Transverse colon (tissue), 4 donors: ENCODE measurements around the gene MT1X. TPM values are rescaled to one million over a fixed set of nuclear protein-coding genes. Genes with fewer than 3 reads are reported as not detected.

Source experiments
- DNase-seq: peaks from one replicate; pipeline ENCODE4 v3.0.0-alpha.2; 2019
- H3K27ac ChIP-seq, 4 donors: fragments of 200-600 bp; sonication (generic); 2 replicates each; pipeline ENCODE4 v1.5.1; 2016 to 2018; ENCODE audit warnings: inconsistent platforms in 4 of 4
- H3K27me3 ChIP-seq: fragments of 200-600 bp; sonication (generic); 2 replicates; pipeline ENCODE4 v1.5.1; 2017; ENCODE audit warnings: inconsistent platforms
- H3K36me3 ChIP-seq, 4 donors: fragments of 200-600 bp; sonication (generic); 2 replicates each; pipeline ENCODE4 v1.5.1; 2017 to 2019; ENCODE audit warnings: inconsistent platforms in 4 of 4
- H3K4me1 ChIP-seq, 4 donors: fragments of 200-600 bp; sonication (generic); 2 replicates each; pipeline ENCODE4 v1.5.1; 2017 to 2020; ENCODE audit warnings: inconsistent platforms in 4 of 4
- H3K4me3 ChIP-seq, 4 donors: fragments of 200-600 bp; sonication (generic); 1 replicate in 1 of 4; 2 replicates in 3 of 4; pipeline versions ENCODE4 v1.5.1 to v1.6.1; 2017 to 2019; ENCODE audit warnings: inconsistent platforms in 4 of 4
- H3K9me3 ChIP-seq, 2 donors: fragments of 200-600 bp; sonication (generic); 2 replicates each; pipeline ENCODE4 v1.5.1; 2017 to 2019; ENCODE audit warnings: inconsistent platforms in 2 of 2
- EP300 ChIP-seq: sonication (generic); formaldehyde crosslinking; IDR thresholded peaks from one replicate; pipeline ENCODE4 v1.6.1; 2017; ENCODE audit warnings: antibody characterized with exemption, low read depth
- POLR2A ChIP-seq: fragments of 450-650 bp; IDR thresholded peaks from one replicate; pipeline ENCODE4 v1.6.1; 2016; ENCODE audit warnings: antibody characterized with exemption, mild to moderate bottlenecking, moderate library complexity
- POLR2AphosphoS5 ChIP-seq, 3 donors: sonication (generic); formaldehyde crosslinking; IDR thresholded peaks; one replicate each; pipeline ENCODE4 v1.6.1; 2016; ENCODE audit warnings: antibody characterized with exemption in 3 of 3
- WGBS, 2 donors: methylation state at CpG; one replicate each; pipeline ENCODE4 v1.1.5; 2018; ENCODE audit warnings: low coverage in 1 of 2; 5-methylcytosine and 5-hydroxymethylcytosine counted together
- in situ Hi-C, 4 donors: fragments of 200-750 bp; cut with MboI; loops; one replicate each; pipeline versions ENCODE4 v1.15.0 to v1.15.1; 2017; ENCODE audit warnings: low sequenced_read_pairs in 3 of 4, low pct_ligation_motif_present in 1 of 4, low pct_unique_long_range_greater_than_20kb in 1 of 4
- intact Hi-C: fragments of 100-400 bp; cut with DNase I; formaldehyde crosslinking; loops from one replicate; pipeline ENCODE4 v1.15.1; 2023; ENCODE audit warnings: low total_unique reads
- total RNA-seq, 4 donors: library from RNA; depleted of rRNA; stranded (reverse); fragments of >200 nt; gene quantifications; one replicate each; pipeline ENCODE4 v1.1.0, GENCODE V29; 2016
- TF ChIP-seq, protein P1 (sequence below), 5 experiments: fragments of 200-600 bp in 3 of 5; fragments of 450-650 bp in 2 of 5; sonication (generic) in 3 of 5; IDR thresholded peaks; 1 replicate in 2 of 5; 2 replicates in 3 of 5; pipeline ENCODE4 v1.5.1; 2016 to 2017; ENCODE audit warnings: antibody characterized with exemption in 5 of 5, inconsistent platforms in 3 of 5, mild to moderate bottlenecking in 2 of 5, moderate library complexity in 1 of 5

The MT1X gene
- total RNA-seq, 4 donors from 2014 or later = 40.4 to 784 (median 274) TPM

DNA sequence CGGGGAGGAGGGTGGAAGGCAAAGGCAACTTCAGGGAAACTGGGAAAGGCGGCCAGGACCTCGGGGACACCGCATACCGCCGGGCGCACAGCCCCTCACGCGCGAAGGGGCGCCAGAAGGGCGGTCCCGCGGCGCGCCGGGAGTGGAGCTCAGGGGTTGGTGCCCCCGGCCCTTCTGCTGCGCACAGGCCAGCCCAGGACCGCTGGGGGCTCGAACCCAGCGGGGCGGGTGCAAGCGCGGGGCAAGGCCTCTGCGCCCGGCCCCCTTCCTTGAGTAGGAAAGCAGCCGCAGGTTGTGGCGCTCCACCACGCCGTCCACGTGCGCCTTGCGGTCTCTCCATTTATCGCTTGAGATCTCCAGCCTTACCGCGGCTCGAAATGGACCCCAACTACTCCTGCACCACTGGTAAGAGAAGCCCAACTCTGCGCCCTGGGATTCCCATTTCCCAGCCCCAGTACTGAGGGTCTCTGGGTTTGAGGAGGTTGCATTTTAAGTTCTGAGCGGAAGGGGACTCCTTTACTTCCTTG, 46.8 kb upstream of the MT1X start:
- 28 to 57% methylated on average over 7 to 40 of the region's 40 CpGs for WGBS, 2 donors
- H3K27me3 ChIP-seq = peaks cover 84% of the 10 kb centered on the region
- in situ Hi-C loops = no loop called here
- peaks cover 14 to 44% (median 29%) of the 10 kb centered on the region in 4 donors for H3K4me1 ChIP-seq
- H3K27ac ChIP-seq = no peak overlapping the region
- H3K4me3 ChIP-seq = peak overlapping the region in 1 of 4 donors; percentile 27
- intact Hi-C loops = no loop called here
- no peak for TF ChIP-seq POLR2AphosphoS5 (IDR thresholded peaks at IDR 0.05)
- no peak for DNase-seq
- H3K9me3 ChIP-seq = no peaks in the 10 kb centered on the region
- no peaks in the 10 kb centered on the region for H3K36me3 ChIP-seq

DNA sequence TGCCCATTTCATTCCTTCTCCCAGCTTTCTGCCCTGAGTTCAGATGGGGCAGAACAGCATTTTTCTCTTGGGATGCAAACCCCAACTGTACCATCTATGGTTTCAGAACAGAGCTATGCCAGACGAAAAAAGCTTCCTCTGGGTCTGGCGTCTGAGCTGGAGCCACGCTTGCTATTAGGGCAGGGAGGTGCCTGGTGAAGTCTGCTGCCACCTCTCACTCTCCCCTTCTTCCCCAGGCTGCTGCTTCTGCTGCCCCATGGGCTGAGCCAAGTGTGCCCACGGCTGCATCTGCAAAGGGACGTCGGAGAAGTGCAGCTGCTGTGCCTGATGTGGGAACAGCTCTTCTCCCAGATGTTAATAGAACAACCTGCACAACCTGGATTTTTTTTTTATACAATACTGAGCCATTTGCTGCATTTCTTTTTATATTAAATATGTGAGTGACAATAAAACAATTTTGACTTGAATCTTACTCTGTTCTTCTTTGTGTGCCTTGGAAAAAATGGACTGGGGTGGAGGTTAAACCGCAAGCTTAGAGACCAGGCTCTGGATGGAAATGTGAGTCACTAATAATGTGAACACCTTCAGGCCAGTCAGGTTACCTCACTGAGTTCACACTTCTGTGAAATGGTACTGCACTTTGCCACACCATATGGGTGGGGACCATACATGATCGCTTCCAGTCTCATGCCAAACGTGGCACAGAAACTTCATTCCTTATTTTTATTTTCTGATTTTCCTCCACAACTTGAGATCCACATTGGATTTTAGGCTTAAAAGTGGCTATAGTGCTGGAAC, 45.5 kb upstream of the MT1X start:
- WGBS, 2 donors = 47 to 57% methylated on average over 3 to 9 of the region's 9 CpGs
- no peak for TF ChIP-seq POLR2AphosphoS5 (IDR thresholded peaks at IDR 0.05)

DNA sequence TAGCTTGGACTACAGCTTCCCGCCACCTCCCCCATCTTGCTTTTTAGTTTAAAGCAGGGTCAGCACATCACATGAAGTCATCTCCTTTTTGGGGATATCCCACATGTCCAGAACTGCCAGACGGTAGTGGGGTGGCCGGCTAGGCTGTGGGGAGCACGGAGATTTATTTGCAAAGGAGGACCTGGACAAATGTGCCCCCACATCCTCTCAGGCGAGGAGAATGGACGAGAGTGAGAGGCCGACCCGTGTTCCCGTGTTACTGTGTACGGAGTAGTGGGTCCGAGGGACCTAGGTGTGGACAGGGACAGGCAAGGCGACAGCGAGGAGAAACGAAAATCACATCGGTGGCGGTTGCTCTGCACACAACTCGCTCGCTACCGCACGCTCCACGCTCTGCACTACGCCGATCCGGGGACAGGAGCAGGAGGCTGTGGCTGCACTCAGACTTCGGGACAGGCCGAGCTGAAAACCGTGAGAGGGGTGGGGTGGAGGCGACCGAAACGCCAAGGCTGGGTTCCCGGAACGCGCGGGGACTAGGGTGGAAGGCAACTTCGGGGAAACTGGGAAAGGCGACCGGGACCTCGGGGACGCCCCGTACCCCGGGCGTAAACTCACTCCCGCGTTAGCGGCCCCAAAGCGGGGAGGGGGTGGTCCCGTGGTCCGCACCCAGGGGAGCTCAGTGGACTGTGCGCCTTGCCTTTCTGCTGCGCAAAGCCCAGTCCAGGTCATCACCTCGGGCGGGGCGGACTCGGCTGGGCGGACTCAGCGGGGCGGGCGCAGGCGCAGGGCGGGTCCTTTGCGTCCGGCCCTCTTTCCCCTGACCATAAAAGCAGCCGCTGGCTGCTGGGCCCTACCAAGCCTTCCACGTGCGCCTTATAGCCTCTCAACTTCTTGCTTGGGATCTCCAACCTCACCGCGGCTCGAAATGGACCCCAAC, 44.2 kb upstream of the MT1X start, which contains the start of gene MT1A:
Gene MT1A (plus strand): TSS at position 853 of the 937 bp plus-strand sequence. CDS start 73 bp downstream, at position 926.
- in situ Hi-C loops = no loop called here
- peaks cover 72% of the 10 kb centered on the region for H3K27me3 ChIP-seq
- intact Hi-C loops = no loop called here
- TF ChIP-seq, protein P1, sequence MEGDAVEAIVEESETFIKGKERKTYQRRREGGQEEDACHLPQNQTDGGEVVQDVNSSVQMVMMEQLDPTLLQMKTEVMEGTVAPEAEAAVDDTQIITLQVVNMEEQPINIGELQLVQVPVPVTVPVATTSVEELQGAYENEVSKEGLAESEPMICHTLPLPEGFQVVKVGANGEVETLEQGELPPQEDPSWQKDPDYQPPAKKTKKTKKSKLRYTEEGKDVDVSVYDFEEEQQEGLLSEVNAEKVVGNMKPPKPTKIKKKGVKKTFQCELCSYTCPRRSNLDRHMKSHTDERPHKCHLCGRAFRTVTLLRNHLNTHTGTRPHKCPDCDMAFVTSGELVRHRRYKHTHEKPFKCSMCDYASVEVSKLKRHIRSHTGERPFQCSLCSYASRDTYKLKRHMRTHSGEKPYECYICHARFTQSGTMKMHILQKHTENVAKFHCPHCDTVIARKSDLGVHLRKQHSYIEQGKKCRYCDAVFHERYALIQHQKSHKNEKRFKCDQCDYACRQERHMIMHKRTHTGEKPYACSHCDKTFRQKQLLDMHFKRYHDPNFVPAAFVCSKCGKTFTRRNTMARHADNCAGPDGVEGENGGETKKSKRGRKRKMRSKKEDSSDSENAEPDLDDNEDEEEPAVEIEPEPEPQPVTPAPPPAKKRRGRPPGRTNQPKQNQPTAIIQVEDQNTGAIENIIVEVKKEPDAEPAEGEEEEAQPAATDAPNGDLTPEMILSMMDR (IDR thresholded peaks at IDR 0.05) = no peak
- TF ChIP-seq EP300 (peak; percentile 61), POLR2A (peak; percentile 76), POLR2AphosphoS5 (IDR thresholded peaks at IDR 0.05) (peak; percentile 51 to 76 (median 68))
- DNase-seq = peak; percentile 82
- no peaks in the 10 kb centered on the region for H3K36me3 ChIP-seq
- peak within 1 kb of the TSS; percentile 1 to 60 (median 41) for H3K4me3 ChIP-seq
- 11 to 40% methylated on average over 3 to 65 of the region's 68 CpGs for WGBS, 2 donors
- no peaks in the 10 kb centered on the region for H3K9me3 ChIP-seq
- H3K27ac ChIP-seq = peak within 1 kb of the TSS; percentile 52 to 65 (median 56)
- H3K4me1 ChIP-seq = peaks cover 14 to 33% (median 22%) of the 10 kb centered on the region in 4 donors

More for the DNA sequence above, 45.5 kb upstream of the MT1X start:
- intact Hi-C loops = no loop called here
- in situ Hi-C loops = no loop called here
- H3K27ac ChIP-seq = no peak overlapping the region
- no peak for DNase-seq
- H3K9me3 ChIP-seq = no peaks in the 10 kb centered on the region
- H3K4me1 ChIP-seq = peaks cover 14 to 42% (median 28%) of the 10 kb centered on the region in 4 donors
- no peak overlapping the region for H3K4me3 ChIP-seq
- no peaks in the 10 kb centered on the region for H3K36me3 ChIP-seq
- H3K27me3 ChIP-seq = peaks cover 84% of the 10 kb centered on the region

DNA sequence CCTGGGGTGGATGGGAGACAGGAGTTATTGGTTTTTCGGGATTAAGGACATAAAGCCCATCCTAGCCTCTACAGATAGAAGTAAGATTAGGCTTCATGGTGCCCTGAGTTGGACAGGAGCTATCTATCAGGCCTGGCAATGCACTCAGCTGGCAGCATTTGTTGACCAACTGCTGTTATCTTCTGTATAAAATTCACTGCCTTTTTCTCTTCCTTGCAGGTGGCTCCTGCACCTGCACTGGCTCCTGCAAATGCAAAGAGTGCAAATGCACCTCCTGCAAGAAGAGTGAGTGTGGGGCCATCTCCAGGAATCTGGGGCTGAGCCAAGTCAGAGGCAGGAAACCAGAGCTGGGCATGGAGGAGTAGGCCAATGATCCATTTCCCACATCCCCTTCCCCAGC, 43.2 kb upstream of the MT1X start:
- Histone ChIP-seq H3K4me3 (no peak overlapping the region), H3K36me3 (no peaks in the 10 kb centered on the region), H3K4me1 (peaks cover 18 to 42% (median 31%) of the 10 kb centered on the region in 4 donors), H3K9me3 (no peaks in the 10 kb centered on the region), H3K27ac (peak overlapping the region in 1 of 4 donors; percentile 21), H3K27me3 (peaks cover 72% of the 10 kb centered on the region)
- intact Hi-C loops = no loop called here
- in situ Hi-C loops = no loop called here
- TF ChIP-seq POLR2AphosphoS5 (IDR thresholded peaks at IDR 0.05) (no peak), POLR2A (no peak), EP300 (no peak)
- TF ChIP-seq, protein P1 (IDR thresholded peaks at IDR 0.05) = no peak
- DNase-seq = no peak
- 57% methylated on average over 1 of the region's 1 CpG; no CpG with 5 or more reads in 1 of the 2 donors for WGBS, 2 donors
